ENCODE data around the gene JUND. TPM values are rescaled to one million over a fixed set of nuclear protein-coding genes. Genes with fewer than 3 reads are reported as not detected.

Gene JUND
- polyA plus RNA-seq, 1 of the 3 experiments (the other 2 are of a cell fraction), result 115 TPM

GRCh38 chr19:18280247-18281081 is 958 bp downstream of the JUND start:
- Histone ChIP-seq H3K9ac (peak overlapping the region; percentile 98), H2AFZ (ENCODE audit: low read depth) (no peak overlapping the region), H3K9me2 (no peaks in the 10 kb centered on the region), H3K4me3 (ENCODE audit: low read depth in 2 of 2, low read length in 1 of 2) (peak overlapping the region; percentile 74 to 92), H3K4me1 (ENCODE audit: control insufficient read depth in 1 of 2, insufficient read depth in 2 of 2, low read depth in 1 of 2, low read length in 1 of 2) (peaks cover 12 to 16% of the 10 kb centered on the region in 2 experiments; a peak in 3 of 4 replicates), H3K36me3 (replicated peaks in 1 of 2; ENCODE audit: control insufficient read depth in 1 of 2, insufficient read depth in 2 of 2, low read length in 1 of 2) (peaks cover 4 to 18% of the 10 kb centered on the region in 2 experiments), H3K27ac (ENCODE audit: low read depth in 2 of 2, low read length in 1 of 2) (peak overlapping the region; percentile 94 to 97), H3K4me2 (peak overlapping the region; percentile 93), H3K79me2 (ENCODE audit: insufficient read depth) (peaks cover 56% of the 10 kb centered on the region), H3K27me3 (ENCODE audit: insufficient read depth) (no peaks in the 10 kb centered on the region), H3F3A (replicated peaks; ENCODE audit: insufficient read depth) (peaks cover 24% of the 10 kb centered on the region), H3K9me3 (no peaks in the 10 kb centered on the region), H4K20me1 (ENCODE audit: insufficient read depth) (peaks cover 48% of the 10 kb centered on the region)
- ChIA-PET CTCF (interaction anchor here (0.7 to 13.0 kb wide), 27 partner anchors 10 to 262 kb away, joined by 3 to 216 read pairs (median 15); partner anchors contain the start of genes LSM4, MPV17L2, RAB3A and SSBP4), POLR2A (interaction anchor here (0.6 to 6.1 kb wide), 19 partner anchors 12 to 421 kb away, joined by 3 to 112 read pairs (median 5); partner anchors contain the start of genes LSM4, RPL18A and SSBP4)
- 3% methylated on average over 10 of the region's 111 CpGs for WGBS (ENCODE audit: low lambda C conversion rate)
- peak; percentile 85 for DNase-seq
- TF ChIP-seq PBX3 (IDR thresholded peaks at IDR 0.05) (no peak), RFX5 (IDR thresholded peaks at IDR 0.05; ENCODE audit: low read length) (no peak), FOXJ3 (CRISPR knock-in tag; IDR thresholded peaks at IDR 0.05) (no peak), SIN3A (IDR thresholded peaks at IDR 0.05; ENCODE audit: borderline replicate concordance, low read depth, low read length) (peak; percentile 41; the same call in 1 of the 2 replicates), MAX (IDR thresholded peaks at IDR 0.05; ENCODE audit: low read depth) (peak; percentile 59; the same call in 1 of the 2 replicates), CTCF (IDR thresholded peaks at IDR 0.05) (no peak), SMC3 (IDR thresholded peaks at IDR 0.05; ENCODE audit: low read depth, low read length) (no peak), TAF1 (IDR thresholded peaks at IDR 0.05; ENCODE audit: borderline replicate concordance, low read depth, low read length) (0 out of 2 replicates have a peak, but pooled peaks have one; percentile 20), EP300 (IDR thresholded peaks at IDR 0.05; ENCODE audit: borderline replicate concordance in 1 of 2, low read depth in 1 of 2, low read length in 1 of 2) (no peak), RAD21 (IDR thresholded peaks at IDR 0.05; ENCODE audit: low read length) (no peak), MXI1 (IDR thresholded peaks at IDR 0.05; ENCODE audit: low read depth, low read length) (0 out of 2 replicates have a peak, but pooled peaks have one; percentile 41), USF1 (IDR thresholded peaks at IDR 0.05; ENCODE audit: borderline replicate concordance, low read depth) (no peak), RXRA (IDR thresholded peaks at IDR 0.05; ENCODE audit: borderline replicate concordance, low read depth) (no peak), RCOR1 (IDR thresholded peaks at IDR 0.05; ENCODE audit: low read length) (no peak), NRF1 (IDR thresholded peaks at IDR 0.05; ENCODE audit: low read depth, low read length) (peak; percentile 77)
